K562 (cell line): ENCODE results near the gene ELF1. TPM values are rescaled to one million over a fixed set of nuclear protein-coding genes. Genes with fewer than 3 reads are reported as not detected.

Source experiments
- AFF1 ChIP-seq, 2 experiments: fragments of 450-650 bp; IDR thresholded peaks; 2 replicates each; pipeline ENCODE4 v1.6.1; 2018; ENCODE audit warnings: mild to moderate bottlenecking in 2 of 2, low read depth in 1 of 2; ENCODE audit not compliant: partially characterized antibody in 2 of 2
- BACH1 ChIP-seq: fragments of 200-800 bp; sonication (Bioruptor generic); IDR thresholded peaks from 2 replicates; pipeline ENCODE4 v1.6.1; 2016; ENCODE audit warnings: missing genetic modification characterization, missing compliant biosample characterization
- BHLHE40 ChIP-seq: IDR thresholded peaks from 2 replicates; pipeline ENCODE4 v1.6.1; 2011; ENCODE audit warnings: low read length, improper control_type of control experiment
- CREM ChIP-seq: IDR thresholded peaks from 2 replicates; pipeline ENCODE4 v1.6.1; 2014; ENCODE audit warnings: antibody characterized with exemption, low read depth
- DEAF1 ChIP-seq: fragments of 450-650 bp; formaldehyde crosslinking; IDR thresholded peaks from 2 replicates; pipeline ENCODE4 v1.4.0; 2020; ENCODE audit warnings: mild to moderate bottlenecking, moderate library complexity
- ELF1 ChIP-seq: fragments of 200-800 bp; sonication (Bioruptor generic); IDR thresholded peaks from 2 replicates; pipeline ENCODE4 v1.6.1; 2016; ENCODE audit warnings: missing genetic modification characterization, missing compliant biosample characterization
- HBP1 ChIP-seq: fragments of 450-650 bp; formaldehyde crosslinking; IDR thresholded peaks from 2 replicates; pipeline ENCODE4 v1.4.0; 2022; ENCODE audit warnings: missing genetic modification characterization
- POLR2B ChIP-seq: fragments of 450-650 bp; IDR thresholded peaks from 2 replicates; pipeline ENCODE4 v1.6.1; 2018; ENCODE audit warnings: low read depth; ENCODE audit not compliant: partially characterized antibody
- RB1 ChIP-seq: fragments of 450-650 bp; IDR thresholded peaks from 2 replicates; pipeline ENCODE4 v1.6.1; 2017; ENCODE audit warnings: low read depth, mild to moderate bottlenecking
- RBM39 ChIP-seq: fragments of 200-400 bp; formaldehyde crosslinking; optimal IDR thresholded peaks from 2 replicates; pipeline ENCODE3; 2018; ENCODE audit warnings: low read depth, low read length
- SFPQ ChIP-seq: fragments of 200-400 bp; formaldehyde crosslinking; IDR thresholded peaks from 2 replicates; pipeline ENCODE4 v1.6.1; 2017; ENCODE audit warnings: mild to moderate bottlenecking, low read depth, low read length, moderate library complexity
- SP1 ChIP-seq: sonication (generic); formaldehyde crosslinking; IDR thresholded peaks from 2 replicates; pipeline ENCODE4 v1.8.1; 2022; ENCODE audit warnings: mild to moderate bottlenecking, missing genetic modification reagents
- STAT5B ChIP-seq: fragments of 250-450 bp; sonication (Bioruptor Pico); IDR thresholded peaks from 2 replicates; pipeline ENCODE4 v1.8.0; 2021; ENCODE audit warnings: mild to moderate bottlenecking, inconsistent platforms
- ZBTB12 ChIP-seq: fragments of 250-450 bp; sonication (Bioruptor Pico); IDR thresholded peaks from 2 replicates; pipeline ENCODE4 v1.4.0; 2020
- ZBTB7A ChIP-seq: IDR thresholded peaks from 2 replicates; pipeline ENCODE4 v1.6.1; 2011; ENCODE audit warnings: low read depth, mild to moderate bottlenecking, low read length, moderate library complexity, borderline replicate concordance; ENCODE audit not compliant: control insufficient read depth
- ZFX ChIP-seq: sonication (generic); formaldehyde crosslinking; IDR thresholded peaks from 2 replicates; pipeline ENCODE4 v1.8.0; 2022; ENCODE audit warnings: mild to moderate bottlenecking, missing genetic modification reagents, moderate library complexity
- ZNF239 ChIP-seq: fragments of 250-450 bp; sonication (Bioruptor Pico); IDR thresholded peaks from 2 replicates; pipeline ENCODE4 v1.4.0; 2020; ENCODE audit warnings: mild to moderate bottlenecking
- ZNF445 ChIP-seq: fragments of 250-450 bp; sonication (Bioruptor Pico); IDR thresholded peaks from 2 replicates; pipeline ENCODE4 v1.4.0; 2020; ENCODE audit warnings: low read depth, mild to moderate bottlenecking, moderate library complexity
- ZNF583 ChIP-seq: fragments of 250-450 bp; sonication (Bioruptor Pico); IDR thresholded peaks from 2 replicates; pipeline ENCODE4 v1.4.0; 2020
- polyA plus RNA-seq, 8 experiments: library from polyadenylated mRNA; depleted of rRNA in 4 of 8; stranded (reverse) in 5 of 8; unstranded in 3 of 8; fragments of >200 nt; fragmentation: Nextera tagmentation in 2 of 8; fragmentation: Illumina TruSeq in 1 of 8; extraction: Ambion mirVana in 2 of 8; extraction: Trizol in 1 of 8; gene quantifications; 2 replicates each; pipeline versions ENCODE4 v1.2.1 to v1.2.3, GENCODE V29; 2011 to 2014; ENCODE audit warnings: inconsistent platforms in 1 of 8, missing spikeins in 1 of 8
- total RNA-seq, 7 experiments: library from RNA; depleted of rRNA in 6 of 7; stranded (reverse); fragments of >200 nt in 6 of 7; fragmentation: Illumina TruSeq in 2 of 7; extraction: Trizol in 2 of 7; gene quantifications; 2 replicates each; pipeline versions ENCODE4 v1.2.1 to v1.2.3, GENCODE V29; 2011 to 2021; ENCODE audit warnings: low replicate concordance in 1 of 7

Gene ELF1
- total and polyA plus RNA-seq, 9 of the 15 experiments (the other 6 are each of a cell fraction or from before 2014, with no cell fraction given): 24.7 to 54.4 (median 33.4) TPM

- TF ChIP-seq SFPQ (no peak), HBP1 (CRISPR knock-in tag) (no peak), BACH1 (0 out of 2 replicates have a peak, but pooled peaks have one; percentile 8), ZNF583 (no peak), AFF1 (IDR thresholded peaks at IDR 0.05; ENCODE audit: low read depth in 1 of 2, partially characterized antibody in 2 of 2) (peak; percentile 71 to 85), ZFX (CRISPR knock-in tag) (no peak), CREM (no peak; the same call in 1 of the 2 replicates), RB1 (no peak), POLR2B (peak; percentile 62), BHLHE40 (no peak; the same call in 1 of the 2 replicates), STAT5B (CRISPR knock-in tag) (no peak), ELF1 (no peak), SP1 (CRISPR knock-in tag) (no peak), ZBTB7A (no peak), RBM39 (no peak), ZNF239 (CRISPR knock-in tag) (peak; percentile 65), DEAF1 (CRISPR knock-in tag) (no peak; the same call in 1 of the 2 replicates), ZNF445 (CRISPR knock-in tag) (0 out of 2 replicates have a peak, but pooled peaks have one; percentile 51), ZBTB12 (no peak)
Measured at GRCh38 chr13:41019011-41019487, at the start of gene ELF1 (continued).
